ENCODE measurements around the gene GNAZ. TPM values are rescaled to one million over a fixed set of nuclear protein-coding genes. Genes with fewer than 3 reads are reported as not detected.
"Not testable (repeated sequence)": the region's sequence is repeated elsewhere in the genome, so short reads cannot be mapped to it uniquely, and the experiment has no call there.

GNAZ gene
- 13.0 and 17.2 TPM in 2 replicates for total RNA-seq (2014; rRNA removed; shearing (Covaris generic))

GRCh38 chr22:23070418-23071229, at the start of gene GNAZ:
GNAZ (plus strand) TSS chr22:23070519; CDS start chr22:23095696, 25,177 bp downstream.
- peak; percentile 43 for DNase-seq (ENCODE audit: low spot score)
- in situ Hi-C loops (cut with HindIII; ENCODE audit: low sequenced_read_pairs): no loop called here

GRCh38 chr22:23020659-23021293, 49.5 kb upstream of the GNAZ start:
- in situ Hi-C loops (cut with HindIII; ENCODE audit: low sequenced_read_pairs): no loop called here
- DNase-seq (ENCODE audit: low spot score): no peak

GRCh38 chr22:23021660-23022353, 48.5 kb upstream of the GNAZ start:
- DNase-seq (ENCODE audit: low spot score); in situ Hi-C loops (cut with HindIII; ENCODE audit: low sequenced_read_pairs): not testable (repeated sequence)

- in situ Hi-C loops (cut with HindIII; ENCODE audit: low sequenced_read_pairs): no loop called here
- no peak for DNase-seq (ENCODE audit: low spot score)
Observed at GRCh38 chr22:23023294-23023693, 47.0 kb upstream of the GNAZ start.

- DNase-seq (ENCODE audit: low spot score): no peak
- in situ Hi-C loops (cut with HindIII; ENCODE audit: low sequenced_read_pairs): no loop called here
Observed at GRCh38 chr22:23026777-23027176, 43.5 kb upstream of the GNAZ start.

- in situ Hi-C loops (cut with HindIII; ENCODE audit: low sequenced_read_pairs); DNase-seq (ENCODE audit: low spot score): not testable (repeated sequence)
Observed at GRCh38 chr22:23027849-23028248, 42.5 kb upstream of the GNAZ start.

GRCh38 chr22:23029521-23030228, 40.6 kb upstream of the GNAZ start:
- in situ Hi-C loops (cut with HindIII; ENCODE audit: low sequenced_read_pairs): no loop called here

GRCh38 chr22:23031381-23031780, 38.9 kb upstream of the GNAZ start:
- in situ Hi-C loops (cut with HindIII; ENCODE audit: low sequenced_read_pairs): no loop called here

More at GRCh38 chr22:23029521-23030228, 40.6 kb upstream of the GNAZ start:
- no peak for DNase-seq (ENCODE audit: low spot score)

GRCh38 chr22:23031786-23032185, 38.5 kb upstream of the GNAZ start:
- no peak for DNase-seq (ENCODE audit: low spot score)
- in situ Hi-C loops (cut with HindIII; ENCODE audit: low sequenced_read_pairs): no loop called here

More at GRCh38 chr22:23031381-23031780, 38.9 kb upstream of the GNAZ start:
- no peak for DNase-seq (ENCODE audit: low spot score)

- no peak for DNase-seq (ENCODE audit: low spot score)
- in situ Hi-C loops (cut with HindIII; ENCODE audit: low sequenced_read_pairs): no loop called here
Observed at GRCh38 chr22:23032658-23033057, 37.7 kb upstream of the GNAZ start.

GRCh38 chr22:23033116-23033905, 37.0 kb upstream of the GNAZ start:
- in situ Hi-C loops (cut with HindIII; ENCODE audit: low sequenced_read_pairs): no loop called here
- DNase-seq (ENCODE audit: low spot score): peak; percentile 94

- in situ Hi-C loops (cut with HindIII; ENCODE audit: low sequenced_read_pairs): no loop called here
- no peak for DNase-seq (ENCODE audit: low spot score)
Observed at GRCh38 chr22:23034621-23035556, 35.4 kb upstream of the GNAZ start.

- peak; percentile 2 for DNase-seq (ENCODE audit: low spot score)
- in situ Hi-C loops (cut with HindIII; ENCODE audit: low sequenced_read_pairs): no loop called here
Observed at GRCh38 chr22:23035557-23036277, 34.6 kb upstream of the GNAZ start.

GRCh38 chr22:23036684-23037428, 33.5 kb upstream of the GNAZ start:
- DNase-seq (ENCODE audit: low spot score): peak; percentile 87

GRCh38 chr22:23037429-23038333, 32.6 kb upstream of the GNAZ start:
- in situ Hi-C loops (cut with HindIII; ENCODE audit: low sequenced_read_pairs): no loop called here
- DNase-seq (ENCODE audit: low spot score): no peak

More at GRCh38 chr22:23036684-23037428, 33.5 kb upstream of the GNAZ start:
- in situ Hi-C loops (cut with HindIII; ENCODE audit: low sequenced_read_pairs): no loop called here
